GM21619 (cell line): ENCODE data around the gene BCL3.

Source experiments
- ATAC-seq: cut with Tn5 transposase; IDR thresholded peaks from one replicate; pipeline ENCODE4 v1.9.1; 2021; ENCODE audit not compliant: unreplicated experiment

BCL3 gene

GRCh38 chr19:44740351-44740824 lies 8.1 kb upstream of the BCL3 start:
- ATAC-seq = no peak

GRCh38 chr19:44741258-44741731 lies 7.2 kb upstream of the BCL3 start:
- no peak for ATAC-seq

GRCh38 chr19:44741841-44742329 lies 6.6 kb upstream of the BCL3 start:
- no peak for ATAC-seq

- ATAC-seq = no peak
These were observed 6.0 kb upstream of the BCL3 start for GRCh38 chr19:44742330-44743061.

GRCh38 chr19:44744871-44745332 lies 3.6 kb upstream of the BCL3 start:
- ATAC-seq = no peak

- no peak for ATAC-seq
These were observed 3.1 kb upstream of the BCL3 start for GRCh38 chr19:44745341-44745831.

GRCh38 chr19:44745887-44746600 lies 2.5 kb upstream of the BCL3 start:
- ATAC-seq = no peak

- ATAC-seq = no peak
These were observed 1.9 kb upstream of the BCL3 start for GRCh38 chr19:44746616-44746945.

GRCh38 chr19:44746946-44747738 lies 1.4 kb upstream of the BCL3 start:
- peak; percentile 34 for ATAC-seq

- peak; percentile 1 for ATAC-seq
These were observed 626 bp upstream of the BCL3 start for GRCh38 chr19:44747739-44748425.

GRCh38 chr19:44749292-44749691 lies 784 bp downstream of the BCL3 start:
- no peak for ATAC-seq

- no peak for ATAC-seq
These were observed 1.5 kb downstream of the BCL3 start for GRCh38 chr19:44749994-44750393.

GRCh38 chr19:44752123-44752815 lies 3.8 kb downstream of the BCL3 start:
- ATAC-seq = no peak

- peak; percentile 57 for ATAC-seq
These were observed 4.5 kb downstream of the BCL3 start for GRCh38 chr19:44752816-44753625.

GRCh38 chr19:44753626-44753931 lies 5.1 kb downstream of the BCL3 start:
- no peak for ATAC-seq

- peak; percentile 23 for ATAC-seq
These were observed 5.6 kb downstream of the BCL3 start for GRCh38 chr19:44753932-44754749.

- ATAC-seq = no peak
These were observed 6.2 kb downstream of the BCL3 start for GRCh38 chr19:44754750-44755080.

GRCh38 chr19:44755219-44755618 lies 6.7 kb downstream of the BCL3 start:
- ATAC-seq = no peak
